IPS-20b (cell line): ENCODE data around the gene TMEM203.
A peak's percentile ranks its signal among the peaks of the same experiment; 100 is the strongest.

ENCODE experiments used
- H3K27ac ChIP-seq: one replicate; pipeline ENCODE4 v1.5.1; 2013; ENCODE audit warnings: low read length
- H3K27me3 ChIP-seq: 2 replicates; pipeline ENCODE4 v1.6.1; 2013; ENCODE audit warnings: mild to moderate bottlenecking, low read length, inconsistent platforms; ENCODE audit not compliant: insufficient read depth
- H3K36me3 ChIP-seq: 2 replicates; pipeline ENCODE4 v1.6.1; 2013; ENCODE audit warnings: low read depth, mild to moderate bottlenecking, inconsistent platforms, low read length, moderate library complexity; ENCODE audit not compliant: insufficient read depth
- H3K4me1 ChIP-seq: 2 replicates; pipeline ENCODE4 v1.6.1; 2013; ENCODE audit warnings: mild to moderate bottlenecking, control low read depth, inconsistent platforms, low read length, moderate library complexity; ENCODE audit not compliant: insufficient read depth
- H3K4me3 ChIP-seq: 2 replicates; pipeline ENCODE4 v1.5.1; 2013; ENCODE audit warnings: mild to moderate bottlenecking, low read length, inconsistent platforms
- H3K9ac ChIP-seq: 2 replicates; pipeline ENCODE4 v1.6.1; 2013; ENCODE audit warnings: low read depth, mild to moderate bottlenecking, inconsistent platforms, low read length, moderate library complexity
- H3K9me3 ChIP-seq: 2 replicates; pipeline ENCODE4 v1.6.1; 2013; ENCODE audit warnings: mild to moderate bottlenecking, low read depth, low read length, inconsistent platforms; ENCODE audit not compliant: insufficient read depth

The TMEM203 gene

DNA sequence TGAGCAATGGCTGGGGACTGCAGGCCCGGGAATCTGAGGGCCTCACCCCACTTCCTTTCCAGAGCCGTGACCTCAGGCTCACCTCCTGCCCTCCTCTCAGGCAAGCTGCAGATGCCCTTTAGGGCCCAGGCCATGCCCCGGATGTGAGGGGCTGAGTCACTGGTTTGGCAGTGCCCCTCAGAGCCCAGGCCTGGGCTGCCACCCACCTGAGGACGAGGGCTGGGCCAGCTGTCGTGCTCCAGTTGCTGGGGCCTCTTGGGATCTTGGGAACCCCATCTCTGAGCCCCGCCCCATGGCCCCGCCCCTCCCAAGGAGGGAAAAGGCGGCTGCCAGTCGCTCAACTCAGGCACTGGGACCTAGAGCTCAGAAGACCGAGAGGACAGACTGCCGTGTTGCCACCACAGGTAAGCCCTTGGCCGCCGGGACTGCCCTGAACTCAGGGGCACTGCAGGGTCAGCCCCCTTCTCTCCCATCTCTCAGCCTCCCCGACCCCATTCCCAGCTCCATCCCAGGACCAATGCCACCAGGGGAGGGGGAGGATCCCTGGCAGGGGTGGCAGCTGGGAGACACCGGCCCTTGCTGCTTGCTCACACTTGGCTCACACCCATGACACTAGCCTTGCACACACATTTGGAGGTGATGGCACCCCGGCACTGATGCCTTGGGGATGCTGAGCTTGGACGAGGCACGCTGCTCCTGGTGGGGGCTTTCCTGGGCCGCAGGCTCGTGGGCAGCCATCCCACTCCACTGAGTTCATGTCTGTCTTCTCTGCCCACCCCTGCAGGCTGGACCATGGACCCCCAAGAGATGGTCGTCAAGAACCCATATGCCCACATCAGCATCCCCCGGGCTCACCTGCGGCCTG lies 19.6 kb upstream of the TMEM203 start, which contains the start of gene CYSRT1:
CYSRT1 (plus strand) TSS at position 345 of the 865 bp plus-strand sequence; CDS start at position 793, 448 bp downstream.
- H3K9me3 ChIP-seq = no peaks in the 10 kb centered on the region
- H3K27me3 ChIP-seq = peaks cover 9% of the 10 kb centered on the region
- no peak within 1 kb of the TSS for H3K27ac ChIP-seq
- H3K4me1 ChIP-seq = peaks cover 3% of the 10 kb centered on the region; the same call in 1 of the 2 replicates
- H3K9ac ChIP-seq = peak within 1 kb of the TSS; percentile 91
- no peaks in the 10 kb centered on the region for H3K36me3 ChIP-seq
- H3K4me3 ChIP-seq = peak within 1 kb of the TSS; percentile 86

DNA sequence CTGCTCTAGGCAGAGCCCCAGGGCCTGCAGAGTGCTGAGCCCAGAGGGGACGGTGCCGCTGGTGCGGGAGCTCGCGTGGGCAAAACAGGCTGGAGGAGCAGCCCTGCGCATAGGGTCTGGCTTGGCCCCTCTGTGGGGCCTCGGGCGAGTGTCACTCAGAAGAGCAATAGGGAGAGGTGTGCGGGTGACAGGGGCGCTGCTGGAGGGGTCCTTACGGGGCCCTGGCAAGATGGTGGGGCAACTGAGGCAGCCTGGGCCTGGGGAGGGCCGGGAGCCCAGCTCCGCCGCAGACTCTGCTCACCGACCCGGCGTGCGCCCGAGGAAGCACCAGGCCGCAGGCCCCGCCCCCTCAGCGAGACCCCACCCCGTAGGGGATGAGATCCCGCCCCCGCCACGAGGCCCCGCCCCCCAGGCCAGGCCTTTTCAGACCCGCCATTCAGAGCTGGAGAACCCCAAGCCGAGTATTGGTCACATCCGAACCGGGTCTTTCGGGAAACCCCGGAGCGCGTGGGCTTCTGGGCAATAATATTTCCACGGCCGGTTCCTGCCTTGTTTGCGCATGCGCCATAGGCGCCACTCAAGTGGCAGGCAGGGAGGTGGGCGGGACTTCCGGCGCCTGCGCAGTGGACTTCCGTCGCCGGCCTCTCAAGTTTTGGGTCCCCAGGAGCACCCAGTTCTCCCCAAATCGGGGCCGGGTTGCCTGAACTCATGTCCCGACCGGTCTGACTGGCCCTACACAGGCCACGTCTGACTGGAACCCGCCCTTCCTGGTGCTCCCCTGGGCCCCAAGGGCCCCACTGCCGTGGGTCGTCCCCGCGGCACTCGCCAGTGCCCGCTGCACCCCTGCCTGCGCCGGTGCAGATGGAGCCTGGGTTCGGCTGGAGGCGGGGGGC lies 17.9 kb upstream of the TMEM203 start:
- Histone ChIP-seq H3K27me3 (peaks cover 9% of the 10 kb centered on the region), H3K9me3 (no peaks in the 10 kb centered on the region), H3K4me3 (peak overlapping the region; percentile 86), H3K9ac (peak overlapping the region; percentile 91), H3K27ac (no peak overlapping the region), H3K4me1 (peaks cover 3% of the 10 kb centered on the region; the same call in 1 of the 2 replicates), H3K36me3 (no peaks in the 10 kb centered on the region)

DNA sequence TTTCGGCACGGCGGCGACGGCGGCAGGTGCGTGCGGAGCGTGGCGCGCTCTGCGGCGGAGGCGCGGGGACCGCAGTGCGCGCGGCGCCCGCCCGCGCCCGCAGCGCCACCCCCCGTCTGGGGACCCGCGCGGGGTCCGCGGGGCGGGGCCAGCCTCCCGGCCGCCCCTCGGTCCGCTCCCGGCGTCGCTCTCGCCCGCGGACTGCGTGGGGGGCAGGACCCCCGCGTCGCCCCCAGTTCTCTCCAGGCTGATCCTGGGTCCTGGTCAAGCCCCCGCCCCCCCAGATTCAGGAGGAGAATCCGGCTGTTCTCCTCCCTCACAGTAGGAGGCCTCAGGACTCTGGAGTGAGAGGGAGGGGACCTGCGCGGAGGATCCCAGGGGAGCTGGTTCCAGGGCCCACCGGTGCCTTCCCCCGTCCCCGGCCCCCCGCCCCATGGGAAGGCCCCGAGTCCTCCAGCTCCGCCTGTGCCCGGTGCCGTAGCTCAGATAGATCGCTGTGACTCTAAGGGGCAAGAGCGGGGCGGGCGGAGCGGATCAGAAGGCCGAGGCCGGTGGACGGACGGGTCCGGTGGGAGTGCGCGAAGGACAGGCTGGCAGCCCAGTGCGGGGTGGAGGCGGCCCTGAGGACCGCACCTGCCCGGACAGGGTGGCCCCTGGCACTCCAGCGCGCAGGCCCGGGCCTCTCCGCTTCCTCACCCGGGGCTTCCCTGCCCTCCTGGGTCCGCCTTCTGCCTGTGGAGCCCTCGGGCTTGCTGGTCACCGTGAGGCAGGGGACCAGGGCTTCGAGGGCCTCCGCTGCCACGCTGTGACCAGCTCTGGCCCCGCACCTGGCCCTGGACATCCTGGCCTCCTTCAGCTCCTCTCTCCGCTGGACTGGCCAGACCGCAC lies 17.0 kb upstream of the TMEM203 start, which contains the start of gene RNF208:
RNF208 (minus strand) TSS at position 51 of the 888 bp plus-strand sequence. CDS start 1,028 bp downstream, outside the sequence.
- Histone ChIP-seq H3K4me3 (peak within 1 kb of the TSS; percentile 86), H3K9me3 (no peaks in the 10 kb centered on the region), H3K27ac (no peak within 1 kb of the TSS), H3K4me1 (peaks cover 3% of the 10 kb centered on the region; the same call in 1 of the 2 replicates), H3K9ac (no peak within 1 kb of the TSS), H3K36me3 (no peaks in the 10 kb centered on the region), H3K27me3 (peaks cover 9% of the 10 kb centered on the region)

DNA sequence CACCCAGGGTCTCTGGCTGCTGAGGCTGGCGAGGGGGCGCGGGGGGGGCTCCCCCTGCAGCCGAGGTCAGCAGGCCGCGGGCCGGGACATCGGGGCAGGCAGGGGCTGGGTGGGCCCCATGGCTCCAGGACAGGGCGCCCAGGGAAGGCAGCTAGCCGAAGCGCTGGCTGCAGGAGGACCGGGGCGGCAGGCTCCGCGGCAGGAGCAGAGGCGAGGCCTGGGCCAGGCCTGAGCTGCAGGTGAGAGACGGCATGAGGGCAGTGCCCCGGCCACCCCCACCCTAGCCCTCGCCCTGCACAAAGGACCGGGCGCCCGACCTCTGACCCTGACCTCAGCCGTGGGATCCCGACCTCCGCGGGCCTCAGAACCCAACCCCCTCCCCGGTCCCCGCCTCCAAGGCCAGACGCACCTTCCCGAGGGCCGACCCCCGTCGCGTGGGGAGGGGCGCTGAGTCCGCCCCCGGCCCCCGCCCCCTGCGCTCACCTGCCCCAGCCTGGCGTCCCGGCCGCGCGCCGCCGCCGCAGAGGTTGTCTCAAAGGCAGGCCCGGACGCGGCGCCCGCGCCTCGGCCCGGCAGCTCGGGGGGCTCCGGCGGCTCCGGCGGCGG lies 16.2 kb upstream of the TMEM203 start:
- 0 out of 2 replicates have a peak, but pooled peaks cover 1% of the 10 kb centered on the region for H3K36me3 ChIP-seq
- H3K27me3 ChIP-seq = peaks cover 9% of the 10 kb centered on the region
- H3K27ac ChIP-seq = no peak overlapping the region
- H3K4me1 ChIP-seq = peaks cover 3% of the 10 kb centered on the region; the same call in 1 of the 2 replicates
- no peak overlapping the region for H3K9ac ChIP-seq
- no peaks in the 10 kb centered on the region for H3K9me3 ChIP-seq
- peak overlapping the region; percentile 52; the same call in 1 of the 2 replicates for H3K4me3 ChIP-seq

DNA sequence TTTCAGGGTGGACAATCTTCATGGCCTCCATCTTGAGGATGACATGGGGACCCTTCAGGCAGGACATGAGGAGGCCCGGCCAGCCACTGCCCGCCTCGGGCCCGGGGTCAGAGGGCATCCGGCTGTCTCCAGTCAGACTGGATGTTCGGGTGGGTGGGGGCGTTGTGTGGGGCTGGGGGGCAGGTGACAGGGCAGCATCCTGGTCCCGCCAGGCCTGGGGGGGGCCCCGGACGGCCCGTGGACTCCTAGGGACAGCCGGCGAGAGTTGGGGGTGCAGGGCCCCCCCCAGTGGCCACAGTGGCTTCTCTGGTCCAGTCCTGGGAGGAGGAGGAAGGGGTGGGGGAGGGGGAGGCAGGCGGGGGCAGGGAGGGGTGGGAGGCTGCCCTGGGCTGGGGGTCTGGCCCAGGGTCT lies 15.7 kb upstream of the TMEM203 start:
- Histone ChIP-seq H3K4me3 (no peak overlapping the region), H3K9me3 (no peaks in the 10 kb centered on the region), H3K27me3 (peaks cover 9% of the 10 kb centered on the region), H3K9ac (no peak overlapping the region), H3K4me1 (peaks cover 3% of the 10 kb centered on the region; the same call in 1 of the 2 replicates), H3K27ac (no peak overlapping the region), H3K36me3 (0 out of 2 replicates have a peak, but pooled peaks cover 5% of the 10 kb centered on the region)

DNA sequence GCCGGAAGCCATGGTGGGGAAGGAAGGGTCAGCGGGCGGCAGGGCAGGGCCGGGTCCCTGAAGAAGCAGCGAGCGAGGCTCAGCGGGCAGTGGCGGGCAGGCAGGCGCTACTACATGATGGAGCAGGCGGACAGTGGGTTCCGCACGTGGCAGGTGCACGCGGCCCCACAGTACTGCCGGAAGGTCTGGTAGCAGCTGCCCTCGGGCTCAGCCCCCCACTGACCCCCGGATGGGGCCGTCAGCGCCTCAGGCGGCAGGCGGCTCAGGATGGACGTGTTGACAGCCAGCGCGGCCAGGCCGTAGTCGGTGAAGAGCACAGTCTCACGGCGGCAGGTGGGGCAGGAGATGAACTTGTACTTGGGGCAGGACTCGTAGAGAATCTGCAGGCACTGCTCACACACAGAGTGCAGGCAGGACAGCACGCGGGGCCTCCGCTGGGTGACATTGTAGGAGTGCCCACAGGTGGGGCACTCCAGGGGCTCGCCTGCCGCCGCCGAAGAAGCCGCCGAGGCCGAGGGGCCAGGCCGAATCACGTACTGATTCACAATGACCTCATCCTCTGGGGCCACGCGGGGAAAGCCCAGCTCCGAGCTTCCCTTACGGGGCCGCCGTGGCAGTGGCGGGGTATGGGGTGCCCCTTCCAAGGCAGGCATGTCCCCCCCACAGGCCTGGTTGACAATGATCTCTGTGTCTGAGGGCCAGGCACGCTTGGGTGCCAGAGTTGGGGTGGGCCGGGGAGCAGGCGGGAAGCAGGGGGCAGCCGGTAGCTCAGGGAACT lies 15.1 kb upstream of the TMEM203 start:
- H3K27me3 ChIP-seq = peaks cover 9% of the 10 kb centered on the region
- H3K4me1 ChIP-seq = peaks cover 3% of the 10 kb centered on the region; the same call in 1 of the 2 replicates
- H3K4me3 ChIP-seq = no peak overlapping the region
- H3K9ac ChIP-seq = no peak overlapping the region
- no peaks in the 10 kb centered on the region for H3K9me3 ChIP-seq
- peaks cover 10% of the 10 kb centered on the region for H3K36me3 ChIP-seq
- no peak overlapping the region for H3K27ac ChIP-seq

DNA sequence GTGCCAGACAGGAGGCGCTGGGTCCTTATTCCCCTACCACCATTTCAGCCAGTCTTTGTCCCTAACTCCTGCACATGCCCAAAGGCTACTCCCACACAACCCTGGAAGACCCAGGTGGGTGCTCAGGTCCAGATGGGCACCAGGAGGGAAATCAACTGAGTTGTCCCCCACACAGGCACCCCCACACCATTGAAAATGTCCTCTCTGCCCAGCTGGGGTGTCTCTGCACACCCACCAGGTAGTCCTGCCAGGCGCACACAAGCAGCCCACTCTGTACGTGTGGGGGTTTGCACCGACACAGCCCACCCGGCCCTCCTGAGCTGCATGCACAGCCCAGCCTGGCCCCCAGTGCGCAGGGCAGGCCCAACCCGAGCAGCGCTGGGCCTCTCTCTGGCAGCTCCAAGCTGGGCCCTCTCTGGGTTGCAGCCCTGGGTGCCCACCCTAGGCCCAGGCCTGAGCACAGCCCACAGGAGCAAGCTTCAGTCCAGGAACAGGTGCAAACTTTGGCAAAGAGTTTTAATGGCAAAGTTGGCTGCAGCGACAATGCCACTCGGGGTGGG lies 14.4 kb upstream of the TMEM203 start:
- Histone ChIP-seq H3K4me1 (peaks cover 3% of the 10 kb centered on the region; the same call in 1 of the 2 replicates), H3K4me3 (no peak overlapping the region), H3K27ac (no peak overlapping the region), H3K36me3 (peaks cover 17% of the 10 kb centered on the region), H3K27me3 (peaks cover 9% of the 10 kb centered on the region), H3K9me3 (no peaks in the 10 kb centered on the region), H3K9ac (no peak overlapping the region)

DNA sequence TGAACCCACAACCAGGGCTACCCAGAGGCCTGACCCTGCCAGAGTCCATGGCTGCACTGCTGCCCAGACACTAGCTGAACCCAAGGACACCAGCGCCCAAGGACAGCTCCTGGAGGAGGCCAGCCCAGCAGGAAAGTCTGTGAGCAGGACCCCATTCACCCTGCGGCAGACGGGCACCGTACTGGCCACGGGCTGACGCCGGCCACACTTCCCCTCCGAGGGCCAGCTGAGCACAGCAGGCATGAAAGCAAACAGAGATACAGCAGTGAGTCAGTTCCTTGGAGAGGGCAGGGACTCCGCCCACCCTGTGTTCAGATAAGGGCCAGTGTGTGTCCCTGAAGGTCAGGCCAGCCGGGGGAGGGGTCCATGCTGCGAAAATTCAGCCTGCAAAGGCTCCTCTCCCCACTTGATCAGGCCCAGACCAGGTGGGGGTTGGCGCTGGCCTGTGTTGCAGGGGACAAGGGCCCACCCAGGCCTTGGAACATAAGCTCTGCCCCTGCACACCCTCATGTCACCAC lies 13.4 kb upstream of the TMEM203 start:
- no peak overlapping the region for H3K27ac ChIP-seq
- no peak overlapping the region for H3K4me3 ChIP-seq
- peaks cover 9% of the 10 kb centered on the region for H3K27me3 ChIP-seq
- no peaks in the 10 kb centered on the region; the same call in 1 of the 2 replicates for H3K4me1 ChIP-seq
- H3K36me3 ChIP-seq = peaks cover 18% of the 10 kb centered on the region
- no peak overlapping the region for H3K9ac ChIP-seq
- H3K9me3 ChIP-seq = no peaks in the 10 kb centered on the region

DNA sequence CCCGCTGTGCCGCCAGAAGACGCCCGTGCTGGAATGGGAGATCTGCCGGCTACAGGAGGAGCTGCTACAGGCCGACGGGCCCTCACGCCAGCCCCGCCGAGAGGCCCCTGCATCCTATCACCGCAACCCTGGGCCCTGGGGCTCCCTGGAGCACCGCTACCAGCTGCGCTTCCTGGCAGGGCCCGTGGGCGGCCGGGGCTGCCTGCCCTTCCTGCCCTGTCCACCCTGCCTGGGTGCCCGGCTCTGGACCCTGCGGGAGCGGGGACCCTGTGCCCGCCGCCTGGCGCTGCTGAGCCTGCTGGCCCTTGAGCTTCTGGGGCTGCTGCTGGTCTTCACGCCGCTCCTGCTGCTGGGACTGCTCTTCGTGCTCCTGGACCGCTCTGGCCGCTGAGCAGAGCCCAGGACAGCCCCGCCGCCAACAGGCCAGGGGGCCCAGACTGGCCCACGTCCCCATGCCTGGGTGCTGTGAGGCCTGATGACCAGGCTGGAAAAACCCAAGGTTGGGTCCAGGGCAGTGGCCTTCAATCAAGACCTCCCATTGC lies 12.8 kb upstream of the TMEM203 start:
- no peak overlapping the region for H3K27ac ChIP-seq
- H3K4me3 ChIP-seq = no peak overlapping the region
- H3K36me3 ChIP-seq = peaks cover 18% of the 10 kb centered on the region
- H3K9ac ChIP-seq = no peak overlapping the region
- no peaks in the 10 kb centered on the region for H3K9me3 ChIP-seq
- no peaks in the 10 kb centered on the region for H3K4me1 ChIP-seq
- H3K27me3 ChIP-seq = peaks cover 9% of the 10 kb centered on the region
